ENCODE results near the gene C4orf54.

The C4orf54 gene

GRCh38 chr4:99622341-99622740, 35.3 kb downstream of the C4orf54 start:
- Histone ChIP-seq H3K4me2 (ENCODE audit: low read length, poor library complexity, severe bottlenecking) (no peak overlapping the region), H3K9ac (ENCODE audit: low read length) (no peak overlapping the region), H2BK5ac (ENCODE audit: low read depth, low read length, poor library complexity, severe bottlenecking) (no peak overlapping the region), H3K79me1 (replicated peaks; ENCODE audit: low read length, poor library complexity, severe bottlenecking) (no peaks in the 10 kb centered on the region), H3K36me3 (ENCODE audit: control insufficient read depth in 1 of 2, insufficient read depth in 2 of 2, low read depth in 1 of 2, low read length in 2 of 2) (no peaks in the 10 kb centered on the region), H4K8ac (ENCODE audit: low read length) (no peak overlapping the region), H3K27ac (ENCODE audit: low read length, poor library complexity, severe bottlenecking) (no peak overlapping the region), H4K91ac (ENCODE audit: low read length) (no peak overlapping the region), H2BK12ac (ENCODE audit: low read length in 2 of 2) (no peak overlapping the region), H3K23ac (ENCODE audit: low read length in 2 of 2) (no peak overlapping the region), H2AFZ (ENCODE audit: low read depth, low read length) (no peak overlapping the region), H3K27me3 (ENCODE audit: control insufficient read depth in 1 of 2, insufficient read depth in 1 of 2, low read length in 2 of 2) (no peaks in the 10 kb centered on the region), H3K14ac (ENCODE audit: low read length in 2 of 2) (no peak overlapping the region), H3K4ac (ENCODE audit: low read depth in 1 of 2, low read length in 2 of 2) (no peak overlapping the region), H3K9me3 (ENCODE audit: control insufficient read depth, low read length) (no peaks in the 10 kb centered on the region), H2AK5ac (ENCODE audit: low read length, severe bottlenecking) (no peak overlapping the region), H3K4me1 (ENCODE audit: control insufficient read depth, insufficient read depth, low read depth, low read length) (no peaks in the 10 kb centered on the region), H3K4me3 (ENCODE audit: insufficient read depth in 1 of 2, low read depth in 1 of 2, low read length in 2 of 2) (no peak overlapping the region), H3K18ac (ENCODE audit: low read depth in 1 of 2, low read length in 2 of 2) (no peak overlapping the region), H2BK15ac (ENCODE audit: low read depth, poor library complexity, severe bottlenecking) (no peak overlapping the region), H2BK120ac (ENCODE audit: low read depth, low read length) (no peak overlapping the region)
- no peak for DNase-seq
- 93% methylated on average over 1 of the region's 1 CpG for WGBS

- Histone ChIP-seq H4K8ac (ENCODE audit: low read length) (no peak overlapping the region), H3K9me3 (ENCODE audit: control insufficient read depth, low read length) (no peaks in the 10 kb centered on the region), H3K79me1 (replicated peaks; ENCODE audit: low read length, poor library complexity, severe bottlenecking) (no peaks in the 10 kb centered on the region), H3K23ac (ENCODE audit: low read length in 2 of 2) (no peak overlapping the region), H2BK120ac (ENCODE audit: low read depth, low read length) (no peak overlapping the region), H3K14ac (ENCODE audit: low read length in 2 of 2) (no peak overlapping the region), H3K4me2 (ENCODE audit: low read length, poor library complexity, severe bottlenecking) (no peak overlapping the region), H2BK12ac (ENCODE audit: low read length in 2 of 2) (no peak overlapping the region), H4K91ac (ENCODE audit: low read length) (no peak overlapping the region), H3K4ac (ENCODE audit: low read depth in 1 of 2, low read length in 2 of 2) (no peak overlapping the region), H2BK15ac (ENCODE audit: low read depth, poor library complexity, severe bottlenecking) (no peak overlapping the region), H3K18ac (ENCODE audit: low read depth in 1 of 2, low read length in 2 of 2) (no peak overlapping the region), H3K4me1 (ENCODE audit: control insufficient read depth, insufficient read depth, low read depth, low read length) (no peaks in the 10 kb centered on the region), H3K4me3 (ENCODE audit: insufficient read depth in 1 of 2, low read depth in 1 of 2, low read length in 2 of 2) (no peak overlapping the region), H3K36me3 (ENCODE audit: control insufficient read depth in 1 of 2, insufficient read depth in 2 of 2, low read depth in 1 of 2, low read length in 2 of 2) (no peaks in the 10 kb centered on the region), H3K27me3 (ENCODE audit: control insufficient read depth in 1 of 2, insufficient read depth in 1 of 2, low read length in 2 of 2) (no peaks in the 10 kb centered on the region), H2AK5ac (ENCODE audit: low read length, severe bottlenecking) (no peak overlapping the region), H2AFZ (ENCODE audit: low read depth, low read length) (no peak overlapping the region), H2BK5ac (ENCODE audit: low read depth, low read length, poor library complexity, severe bottlenecking) (no peak overlapping the region), H3K9ac (ENCODE audit: low read length) (no peak overlapping the region), H3K27ac (ENCODE audit: low read length, poor library complexity, severe bottlenecking) (no peak overlapping the region)
- DNase-seq: no peak
- WGBS: 80% methylated on average over 1 of the region's 1 CpG
These were observed 40.3 kb downstream of the C4orf54 start for GRCh38 chr4:99617374-99617773.

GRCh38 chr4:99615170-99615820, 42.3 kb downstream of the C4orf54 start:
- H4K8ac ChIP-seq (ENCODE audit: low read length): no peak overlapping the region
- no peak overlapping the region for H3K4me2 ChIP-seq (ENCODE audit: low read length, poor library complexity, severe bottlenecking)
- H3K4me3 ChIP-seq (ENCODE audit: insufficient read depth in 1 of 2, low read depth in 1 of 2, low read length in 2 of 2): no peak overlapping the region
- H3K9me3 ChIP-seq (ENCODE audit: control insufficient read depth, low read length): no peaks in the 10 kb centered on the region
- H3K36me3 ChIP-seq (ENCODE audit: control insufficient read depth in 1 of 2, insufficient read depth in 2 of 2, low read depth in 1 of 2, low read length in 2 of 2): no peaks in the 10 kb centered on the region
- H2AFZ ChIP-seq (ENCODE audit: low read depth, low read length): no peak overlapping the region
- H2BK5ac ChIP-seq (ENCODE audit: low read depth, low read length, poor library complexity, severe bottlenecking): no peak overlapping the region
- no peak overlapping the region for H3K27ac ChIP-seq (ENCODE audit: low read length, poor library complexity, severe bottlenecking)
- no peak overlapping the region for H3K18ac ChIP-seq (ENCODE audit: low read depth in 1 of 2, low read length in 2 of 2)
- no peak overlapping the region for H2BK15ac ChIP-seq (ENCODE audit: low read depth, poor library complexity, severe bottlenecking)
- no peak overlapping the region for H4K91ac ChIP-seq (ENCODE audit: low read length)
- no peaks in the 10 kb centered on the region for H3K4me1 ChIP-seq (ENCODE audit: control insufficient read depth, insufficient read depth, low read depth, low read length)
- no peaks in the 10 kb centered on the region for H3K27me3 ChIP-seq (ENCODE audit: control insufficient read depth in 1 of 2, insufficient read depth in 1 of 2, low read length in 2 of 2)
- no peak overlapping the region for H3K9ac ChIP-seq (ENCODE audit: low read length)
- no peaks in the 10 kb centered on the region for H3K79me1 ChIP-seq (replicated peaks; ENCODE audit: low read length, poor library complexity, severe bottlenecking)
- H3K23ac ChIP-seq (ENCODE audit: low read length in 2 of 2): no peak overlapping the region
- 88% methylated on average over 1 of the region's 1 CpG for WGBS
- no peak overlapping the region for H3K4ac ChIP-seq (ENCODE audit: low read depth in 1 of 2, low read length in 2 of 2)
- H3K14ac ChIP-seq (ENCODE audit: low read length in 2 of 2): no peak overlapping the region
- no peak overlapping the region for H2BK120ac ChIP-seq (ENCODE audit: low read depth, low read length)
- DNase-seq: no peak
- no peak overlapping the region for H2BK12ac ChIP-seq (ENCODE audit: low read length in 2 of 2)
- H2AK5ac ChIP-seq (ENCODE audit: low read length, severe bottlenecking): no peak overlapping the region

- H2BK5ac ChIP-seq (ENCODE audit: low read depth, low read length, poor library complexity, severe bottlenecking): no peak overlapping the region
- no peak overlapping the region for H3K9ac ChIP-seq (ENCODE audit: low read length)
- no peak overlapping the region for H2BK12ac ChIP-seq (ENCODE audit: low read length in 2 of 2)
- no peak overlapping the region for H4K91ac ChIP-seq (ENCODE audit: low read length)
- no peak overlapping the region for H2BK120ac ChIP-seq (ENCODE audit: low read depth, low read length)
- no peak overlapping the region for H3K18ac ChIP-seq (ENCODE audit: low read depth in 1 of 2, low read length in 2 of 2)
- no peak overlapping the region for H3K4me3 ChIP-seq (ENCODE audit: insufficient read depth in 1 of 2, low read depth in 1 of 2, low read length in 2 of 2)
- no peak for DNase-seq
- H3K4me2 ChIP-seq (ENCODE audit: low read length, poor library complexity, severe bottlenecking): no peak overlapping the region
- H3K27me3 ChIP-seq (ENCODE audit: control insufficient read depth in 1 of 2, insufficient read depth in 1 of 2, low read length in 2 of 2): peaks cover 0 to 4% of the 10 kb centered on the region in 2 experiments
- no peaks in the 10 kb centered on the region for H3K79me1 ChIP-seq (replicated peaks; ENCODE audit: low read length, poor library complexity, severe bottlenecking)
- no peak overlapping the region for H2BK15ac ChIP-seq (ENCODE audit: low read depth, poor library complexity, severe bottlenecking)
- H2AFZ ChIP-seq (ENCODE audit: low read depth, low read length): no peak overlapping the region
- H4K8ac ChIP-seq (ENCODE audit: low read length): no peak overlapping the region
- 90% methylated on average over 1 of the region's 1 CpG for WGBS
- H3K23ac ChIP-seq (ENCODE audit: low read length in 2 of 2): no peak overlapping the region
- H3K36me3 ChIP-seq (ENCODE audit: control insufficient read depth in 1 of 2, insufficient read depth in 2 of 2, low read depth in 1 of 2, low read length in 2 of 2): no peaks in the 10 kb centered on the region
- no peak overlapping the region for H3K27ac ChIP-seq (ENCODE audit: low read length, poor library complexity, severe bottlenecking)
- no peaks in the 10 kb centered on the region for H3K4me1 ChIP-seq (ENCODE audit: control insufficient read depth, insufficient read depth, low read depth, low read length)
- H2AK5ac ChIP-seq (ENCODE audit: low read length, severe bottlenecking): no peak overlapping the region
- no peaks in the 10 kb centered on the region for H3K9me3 ChIP-seq (ENCODE audit: control insufficient read depth, low read length)
- no peak overlapping the region for H3K14ac ChIP-seq (ENCODE audit: low read length in 2 of 2)
- no peak overlapping the region for H3K4ac ChIP-seq (ENCODE audit: low read depth in 1 of 2, low read length in 2 of 2)
These were observed 43.1 kb downstream of the C4orf54 start for GRCh38 chr4:99614491-99614890.
